Measurements from ENCODE around the gene CDC123. TPM values are rescaled to one million over a fixed set of nuclear protein-coding genes. Genes with fewer than 3 reads are reported as not detected.

The CDC123 gene
- total RNA-seq, 4 donors from 2014 or later, result 44.9 to 67.3 (median 53.6) TPM

- no peak for TF ChIP-seq CTCF (IDR thresholded peaks at IDR 0.05; ENCODE audit: low read depth)
Measured at GRCh38 chr10:12193193-12193592, 2.8 kb upstream of the CDC123 start.

GRCh38 chr10:12194752-12195271 is 1.2 kb upstream of the CDC123 start:
- no peak for TF ChIP-seq CTCF (IDR thresholded peaks at IDR 0.05; ENCODE audit: low read depth)

GRCh38 chr10:12195281-12195602 is 746 bp upstream of the CDC123 start:
- no peak for TF ChIP-seq CTCF (IDR thresholded peaks at IDR 0.05; ENCODE audit: low read depth)

- no peak for TF ChIP-seq CTCF (IDR thresholded peaks at IDR 0.05; ENCODE audit: low read depth)
Measured at GRCh38 chr10:12196531-12197211, 683 bp downstream of the CDC123 start.

- no peak for TF ChIP-seq CTCF (IDR thresholded peaks at IDR 0.05; ENCODE audit: low read depth)
Measured at GRCh38 chr10:12198156-12198555, 2.2 kb downstream of the CDC123 start.

GRCh38 chr10:12200850-12201249 is 4.9 kb downstream of the CDC123 start:
- TF ChIP-seq CTCF (IDR thresholded peaks at IDR 0.05; ENCODE audit: low read depth), result no peak

GRCh38 chr10:12201543-12201942 is 5.6 kb downstream of the CDC123 start:
- no peak for TF ChIP-seq CTCF (IDR thresholded peaks at IDR 0.05; ENCODE audit: low read depth)
